ENCODE results near the gene LPO. TPM values are rescaled to one million over a fixed set of nuclear protein-coding genes. Genes with fewer than 3 reads are reported as not detected.

The LPO gene
- total and polyA plus RNA-seq, 8 donors: 0.10 TPM; not detected in 7

DNA sequence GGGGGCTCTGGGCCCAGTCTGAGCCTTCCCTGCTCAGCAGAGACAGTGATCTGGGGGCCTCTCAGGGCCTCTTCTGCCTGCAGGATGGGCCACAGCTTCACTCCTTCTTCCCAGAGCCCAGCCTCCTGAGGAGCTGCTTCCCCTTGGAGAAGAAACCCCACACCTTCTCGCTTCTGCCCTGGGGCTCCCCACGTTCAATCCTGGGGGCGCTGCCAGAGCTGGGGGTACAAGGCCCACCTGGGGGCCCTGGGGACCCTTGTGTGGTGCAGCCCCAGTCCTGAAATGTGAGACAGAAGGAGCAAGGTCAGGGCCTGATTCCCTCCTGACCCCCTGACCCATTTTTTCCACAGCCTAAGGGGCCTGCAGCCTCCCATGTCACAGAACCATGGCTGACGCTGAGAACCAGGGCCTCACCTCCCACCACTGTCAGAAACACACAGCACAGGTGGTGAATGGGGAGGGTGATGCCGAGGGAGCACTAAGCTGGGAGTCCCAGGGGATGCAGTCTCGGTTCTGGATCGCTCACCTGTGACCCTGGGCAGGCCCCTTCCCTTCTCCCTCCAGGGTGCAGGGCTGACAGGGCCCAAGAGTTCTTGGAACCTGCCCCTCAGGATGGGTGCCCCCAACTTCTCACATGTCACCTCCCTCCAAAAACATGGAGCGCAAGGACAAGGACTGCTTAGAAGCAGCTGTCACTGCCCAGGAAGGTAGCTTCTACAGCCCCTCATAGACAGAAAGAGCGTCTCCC, 64.0 kb downstream of the LPO start:
- H3K9me3 ChIP-seq: peaks cover 0 to 4% (median 0%) of the 10 kb centered on the region in 4 donors
- no peak overlapping the region for H3K4me3 ChIP-seq
- intact Hi-C loops (cut with DNase I; ENCODE audit: low total_unique reads): no loop called here
- H3K4me1 ChIP-seq: peaks cover 0 to 8% (median 0%) of the 10 kb centered on the region in 4 donors
- H3K27ac ChIP-seq: no peak overlapping the region
- no peaks in the 10 kb centered on the region for H3K27me3 ChIP-seq
- TF ChIP-seq EP300 (IDR thresholded peaks at IDR 0.05) (no peak), POLR2AphosphoS5 (IDR thresholded peaks at IDR 0.05) (no peak), POLR2A (IDR thresholded peaks at IDR 0.05) (no peak)
- TF ChIP-seq, protein P1, sequence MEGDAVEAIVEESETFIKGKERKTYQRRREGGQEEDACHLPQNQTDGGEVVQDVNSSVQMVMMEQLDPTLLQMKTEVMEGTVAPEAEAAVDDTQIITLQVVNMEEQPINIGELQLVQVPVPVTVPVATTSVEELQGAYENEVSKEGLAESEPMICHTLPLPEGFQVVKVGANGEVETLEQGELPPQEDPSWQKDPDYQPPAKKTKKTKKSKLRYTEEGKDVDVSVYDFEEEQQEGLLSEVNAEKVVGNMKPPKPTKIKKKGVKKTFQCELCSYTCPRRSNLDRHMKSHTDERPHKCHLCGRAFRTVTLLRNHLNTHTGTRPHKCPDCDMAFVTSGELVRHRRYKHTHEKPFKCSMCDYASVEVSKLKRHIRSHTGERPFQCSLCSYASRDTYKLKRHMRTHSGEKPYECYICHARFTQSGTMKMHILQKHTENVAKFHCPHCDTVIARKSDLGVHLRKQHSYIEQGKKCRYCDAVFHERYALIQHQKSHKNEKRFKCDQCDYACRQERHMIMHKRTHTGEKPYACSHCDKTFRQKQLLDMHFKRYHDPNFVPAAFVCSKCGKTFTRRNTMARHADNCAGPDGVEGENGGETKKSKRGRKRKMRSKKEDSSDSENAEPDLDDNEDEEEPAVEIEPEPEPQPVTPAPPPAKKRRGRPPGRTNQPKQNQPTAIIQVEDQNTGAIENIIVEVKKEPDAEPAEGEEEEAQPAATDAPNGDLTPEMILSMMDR (IDR thresholded peaks at IDR 0.05): no peak
- peaks cover 0 to 21% (median 5%) of the 10 kb centered on the region in 4 donors for H3K36me3 ChIP-seq
- 87 to 96% (median 94%) methylated on average over 6 to 9 of the region's 9 CpGs for WGBS, 5 donors
- DNase-seq: peak in 1 of 2 donors; percentile 16

DNA sequence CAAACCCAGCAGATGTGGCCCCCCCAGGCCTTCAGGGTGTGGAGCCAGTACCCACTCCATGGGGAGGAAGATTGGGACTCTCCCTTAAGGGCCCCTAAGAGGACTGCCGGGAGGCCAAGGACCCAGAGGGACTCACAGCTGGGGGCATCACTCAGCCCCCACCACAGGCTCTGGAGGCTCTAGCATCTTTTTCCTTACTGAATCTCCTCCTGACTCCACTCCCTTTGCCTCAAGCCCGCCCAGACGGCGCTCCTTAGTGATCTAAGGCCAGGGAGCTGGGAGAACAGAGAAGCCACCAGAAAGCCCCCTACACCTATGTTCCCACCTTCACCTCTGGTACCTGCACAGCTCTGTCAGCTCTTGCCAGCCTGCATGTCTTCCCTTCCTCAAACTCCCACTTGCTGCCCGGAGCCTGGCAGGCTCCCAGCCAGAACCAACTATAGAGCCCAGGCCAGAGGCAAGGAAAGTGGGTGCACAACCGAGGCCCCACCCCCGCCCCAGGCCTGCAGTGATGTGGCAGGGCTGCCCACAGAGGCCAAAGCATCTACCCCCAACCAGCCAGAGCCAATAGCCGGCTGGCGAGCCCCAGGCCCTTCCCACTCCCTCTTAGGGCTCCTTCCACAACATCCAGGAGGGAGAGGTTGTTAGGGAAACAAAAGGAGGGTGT, 64.7 kb downstream of the LPO start:
- Histone ChIP-seq H3K36me3 (peaks cover 0 to 21% (median 6%) of the 10 kb centered on the region in 4 donors), H3K9me3 (peaks cover 0 to 4% (median 0%) of the 10 kb centered on the region in 4 donors), H3K27me3 (no peaks in the 10 kb centered on the region), H3K27ac (no peak overlapping the region), H3K4me3 (no peak overlapping the region), H3K4me1 (peaks cover 0 to 8% (median 0%) of the 10 kb centered on the region in 4 donors)
- intact Hi-C loops (cut with DNase I; ENCODE audit: low total_unique reads): no loop called here
- WGBS, 5 donors: 85 to 92% (median 88%) methylated on average over 7 to 9 of the region's 9 CpGs
- TF ChIP-seq, protein P1 (IDR thresholded peaks at IDR 0.05): no peak
- DNase-seq: peak in 1 of 2 donors; percentile 14

DNA sequence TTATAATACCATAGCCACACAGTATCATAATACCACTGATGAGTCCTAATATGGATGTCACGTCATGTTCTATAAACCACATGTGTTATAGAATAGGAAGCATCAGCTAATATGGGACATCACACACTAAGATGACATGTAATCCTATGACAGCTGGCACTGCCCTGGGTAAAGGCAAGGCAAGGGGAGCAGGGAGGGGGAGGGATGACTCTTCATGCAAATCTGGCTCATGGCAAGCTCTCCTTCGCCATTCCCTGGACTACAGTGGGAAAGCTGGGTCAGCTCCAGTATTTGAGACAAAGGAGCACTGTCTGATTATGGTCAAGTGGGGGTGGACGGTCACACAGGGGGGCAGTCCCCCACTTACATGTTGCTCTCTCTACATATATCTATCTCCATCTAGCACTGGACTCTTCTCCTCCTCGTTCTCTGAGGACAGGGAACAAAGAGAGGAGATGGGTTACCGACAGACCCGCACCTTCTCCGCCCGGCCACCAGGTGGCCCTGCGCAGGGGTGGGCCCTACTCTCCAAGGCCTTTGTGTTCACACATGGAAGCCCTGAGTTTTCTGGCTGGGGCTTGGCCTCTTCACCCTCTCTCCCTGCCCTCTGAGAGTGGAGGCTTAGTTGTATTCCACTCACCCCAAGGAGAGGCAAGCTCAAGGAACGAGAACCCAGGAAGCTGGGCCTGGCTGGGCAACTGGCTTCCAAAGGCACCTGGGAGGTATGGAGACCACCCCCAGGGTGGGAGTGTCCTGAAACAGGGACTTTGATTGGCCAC, 65.8 kb downstream of the LPO start:
- TF ChIP-seq, protein P1 (IDR thresholded peaks at IDR 0.05): peak in 4 of 7 experiments; percentile 56 to 74 (median 63)
- TF ChIP-seq POLR2A (IDR thresholded peaks at IDR 0.05): no peak
- Histone ChIP-seq H3K27ac (no peak overlapping the region), H3K4me1 (peaks cover 0 to 8% (median 0%) of the 10 kb centered on the region in 4 donors), H3K27me3 (no peaks in the 10 kb centered on the region), H3K9me3 (no peaks in the 10 kb centered on the region), H3K36me3 (peaks cover 0 to 29% (median 8%) of the 10 kb centered on the region in 4 donors), H3K4me3 (no peak overlapping the region)
- intact Hi-C loops (cut with DNase I; ENCODE audit: low total_unique reads): no loop called here
- peak; percentile 52 to 66 for DNase-seq
- 41 to 54% (median 43%) methylated on average over 9 to 10 of the region's 10 CpGs for WGBS, 5 donors

DNA sequence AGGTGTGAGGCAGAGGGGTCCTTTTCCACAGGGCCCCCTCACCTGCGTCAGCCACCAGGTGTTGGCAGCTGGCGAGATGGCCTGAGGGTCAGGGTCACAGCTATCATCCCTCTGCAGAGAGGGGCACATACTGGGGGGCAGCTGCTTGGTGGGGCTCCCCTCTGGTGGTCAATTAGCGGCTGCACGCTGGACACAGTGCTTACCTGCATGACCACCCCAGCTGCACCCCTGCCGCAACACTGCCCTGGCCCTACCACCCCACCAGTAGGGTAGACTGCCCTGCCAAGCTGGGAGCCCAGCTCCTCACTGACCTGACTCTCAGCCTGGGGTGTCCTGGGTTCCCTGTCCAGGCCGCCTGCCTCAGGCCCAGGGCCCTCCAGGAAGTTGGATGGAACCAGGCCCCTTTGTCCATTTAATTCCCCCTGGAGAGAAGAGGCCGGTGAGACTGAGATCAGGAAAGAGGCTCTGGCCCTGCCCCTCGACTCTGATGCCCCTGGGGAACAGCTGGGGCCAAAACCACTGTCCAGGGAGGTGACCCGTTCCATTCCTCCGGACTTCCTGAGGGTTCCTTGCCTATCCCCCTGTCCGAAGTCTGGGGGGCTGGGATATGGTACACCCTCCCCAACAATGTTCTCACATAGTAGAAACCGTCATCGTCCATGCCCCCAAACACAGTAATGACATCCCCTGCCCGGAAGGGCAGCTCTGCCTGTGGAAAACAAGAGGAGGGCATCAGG, 66.5 kb downstream of the LPO start:
- 85 to 91% (median 91%) methylated on average over 11 to 14 of the region's 14 CpGs for WGBS, 5 donors
- no peak overlapping the region for H3K27ac ChIP-seq
- peaks cover 0 to 8% (median 0%) of the 10 kb centered on the region in 4 donors for H3K4me1 ChIP-seq
- no peak overlapping the region for H3K4me3 ChIP-seq
- H3K27me3 ChIP-seq: no peaks in the 10 kb centered on the region
- H3K36me3 ChIP-seq: peaks cover 0 to 36% (median 15%) of the 10 kb centered on the region in 4 donors
- DNase-seq: peak in 1 of 2 donors; percentile 18
- intact Hi-C loops (cut with DNase I; ENCODE audit: low total_unique reads): no loop called here
- H3K9me3 ChIP-seq: no peaks in the 10 kb centered on the region
- TF ChIP-seq POLR2AphosphoS5 (IDR thresholded peaks at IDR 0.05) (no peak), EP300 (IDR thresholded peaks at IDR 0.05) (no peak), POLR2A (IDR thresholded peaks at IDR 0.05) (no peak)
- TF ChIP-seq, protein P1 (IDR thresholded peaks at IDR 0.05): no peak
